Gastrocnemius medialis (tissue), 4 donors: ENCODE measurements around the gene SLC6A8.

Experiments used
- CTCF ChIP-seq, 5 experiments: fragments of 450-650 bp in 3 of 5; fragments of 200-600 bp in 2 of 5; sonication (generic) in 2 of 5; IDR thresholded peaks in 4 of 5; conservative IDR thresholded peaks in 1 of 5; 1 replicate in 4 of 5; 2 replicates in 1 of 5; pipeline ENCODE4 v1.5.1; 2016 to 2019; ENCODE audit warnings: antibody characterized with exemption in 5 of 5, mild to moderate bottlenecking in 3 of 5, moderate library complexity in 3 of 5
- POLR2A ChIP-seq, 2 donors: fragments of 450-650 bp; IDR thresholded peaks; one replicate each; pipeline ENCODE4 v1.6.1; 2017; ENCODE audit warnings: antibody characterized with exemption in 2 of 2, mild to moderate bottlenecking in 2 of 2, moderate library complexity in 2 of 2

- no peak for TF ChIP-seq CTCF (IDR thresholded peaks at IDR 0.05 in 4 of 5, conservative IDR thresholded peaks at IDR 0.05 in 1 of 5)
- no peak for TF ChIP-seq POLR2A (IDR thresholded peaks at IDR 0.05)
Observed at GRCh38 chrX:153739754-153740486, 52.2 kb downstream of the SLC6A8 start.
